HG02852 (cell line): Measurements from ENCODE around the gene PTGDR2.
"Not testable (repeated sequence)": the region's sequence is repeated elsewhere in the genome, so short reads cannot be mapped to it uniquely, and the experiment has no call there.

Experiments
- ATAC-seq: cut with Tn5 transposase; IDR thresholded peaks from one replicate; pipeline ENCODE4 v1.9.1; 2021; ENCODE audit warnings: mild to moderate bottlenecking, moderate library complexity; ENCODE audit not compliant: unreplicated experiment

Gene PTGDR2

DNA sequence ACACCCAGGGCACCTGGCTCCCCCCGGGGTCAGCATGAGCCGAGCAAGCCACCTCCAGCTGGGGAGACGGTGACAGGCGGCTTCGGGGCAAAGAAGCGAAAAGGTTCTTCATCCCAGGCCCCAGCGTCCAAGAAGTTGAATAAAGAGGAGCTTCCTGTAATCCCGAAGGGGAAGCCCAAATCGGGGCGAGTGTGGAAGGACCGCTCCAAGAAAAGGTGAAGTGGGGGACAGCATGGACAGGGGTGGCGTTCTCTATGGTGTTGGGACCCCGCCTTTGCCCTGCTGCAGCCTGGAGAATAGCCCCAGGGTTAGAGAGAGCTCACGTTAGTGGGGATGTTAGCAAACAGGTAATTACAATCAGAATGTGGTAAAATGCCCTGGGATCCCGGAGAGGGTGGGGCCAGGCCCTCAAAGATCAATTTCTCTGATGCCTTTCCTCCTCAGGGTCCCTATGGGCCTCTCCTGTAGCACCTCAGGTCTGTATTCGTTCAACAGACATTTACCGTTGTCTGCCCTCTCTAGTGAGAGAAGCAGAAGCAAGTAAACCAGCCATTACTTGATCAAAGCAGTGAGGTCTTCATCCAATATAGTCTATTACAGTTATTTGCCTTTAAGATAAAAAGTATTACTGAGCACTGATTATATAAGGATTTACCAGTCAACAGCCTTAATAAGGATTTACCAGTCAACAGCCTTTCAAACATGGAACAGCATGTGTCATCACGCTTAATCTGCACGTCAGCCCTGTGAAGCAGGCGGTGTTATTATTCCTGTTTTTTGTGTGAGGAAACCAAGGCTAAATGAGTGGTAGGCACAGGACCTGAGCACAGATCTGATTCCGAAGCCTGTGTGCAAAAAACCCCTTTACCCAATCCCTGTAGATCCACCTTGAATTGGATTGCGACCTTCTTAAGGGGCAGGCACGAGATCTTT lies 12.8 kb downstream of the PTGDR2 start:
- no peak for ATAC-seq

DNA sequence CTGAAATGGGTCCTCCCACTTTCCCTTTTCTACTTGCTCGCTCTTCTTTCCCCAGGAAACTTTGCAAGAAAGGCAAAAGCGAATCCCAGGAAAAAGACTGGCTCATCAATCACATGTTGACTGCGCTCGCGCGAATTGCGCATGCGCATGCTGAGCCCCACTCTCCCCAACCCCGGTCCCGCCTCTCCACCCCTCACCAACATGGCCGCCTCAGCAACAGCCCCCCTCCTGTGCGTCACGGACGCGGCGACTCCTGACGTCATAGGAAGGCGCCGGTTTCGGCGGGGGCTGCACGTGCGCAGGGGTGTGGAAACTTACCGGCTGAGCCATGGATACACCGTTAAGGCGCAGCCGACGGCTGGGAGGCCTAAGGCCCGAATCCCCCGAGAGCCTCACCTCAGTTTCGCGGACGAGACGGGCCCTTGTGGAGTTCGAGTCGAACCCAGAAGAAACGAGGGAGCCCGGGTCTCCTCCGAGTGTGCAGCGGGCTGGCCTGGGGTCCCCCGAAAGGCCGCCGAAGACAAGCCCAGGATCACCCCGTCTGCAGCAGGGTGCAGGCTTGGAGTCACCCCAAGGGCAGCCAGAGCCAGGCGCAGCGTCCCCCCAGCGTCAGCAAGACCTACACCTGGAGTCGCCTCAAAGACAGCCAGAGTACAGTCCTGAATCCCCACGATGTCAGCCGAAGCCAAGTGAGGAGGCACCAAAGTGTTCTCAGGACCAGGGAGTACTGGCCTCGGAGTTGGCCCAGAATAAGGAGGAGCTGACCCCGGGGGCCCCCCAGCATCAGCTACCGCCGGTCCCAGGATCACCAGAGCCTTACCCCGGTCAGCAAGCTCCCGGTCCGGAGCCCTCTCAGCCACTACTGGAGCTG lies 13.7 kb downstream of the PTGDR2 start, which contains the start of gene CCDC86:
Gene CCDC86, plus strand, starts transcription at position 317 of the 871 bp plus-strand sequence. Its CDS starts 12 bp downstream, at position 329.
- peak; percentile 86 for ATAC-seq

- no peak for ATAC-seq
These were observed 15.0 kb downstream of the PTGDR2 start for GRCh38 chr11:60840470-60841430.

DNA sequence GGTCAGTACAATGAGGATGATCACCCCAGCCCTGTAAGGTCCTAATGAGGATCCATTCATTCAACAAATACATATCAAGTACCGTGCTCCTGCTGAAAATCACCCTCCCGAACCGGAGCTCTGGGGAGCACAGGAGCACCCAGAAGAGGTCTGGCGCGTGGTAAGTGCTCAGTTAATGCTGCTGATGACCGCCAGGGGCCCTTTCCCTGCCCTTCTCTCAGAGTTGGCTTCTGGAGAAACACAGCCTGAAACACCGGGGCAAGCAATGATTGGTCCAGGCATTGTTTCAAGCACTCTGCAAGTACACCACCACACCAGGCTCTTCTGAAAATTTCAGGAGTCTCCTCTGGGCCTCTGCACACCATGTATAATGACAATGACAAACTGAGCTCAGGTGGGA lies 17.6 kb downstream of the PTGDR2 start:
- ATAC-seq = no peak

GRCh38 chr11:60836866-60837515 lies 18.8 kb downstream of the PTGDR2 start:
- no peak for ATAC-seq

- no peak for ATAC-seq
These were observed 20.3 kb downstream of the PTGDR2 start for GRCh38 chr11:60835534-60835846.

DNA sequence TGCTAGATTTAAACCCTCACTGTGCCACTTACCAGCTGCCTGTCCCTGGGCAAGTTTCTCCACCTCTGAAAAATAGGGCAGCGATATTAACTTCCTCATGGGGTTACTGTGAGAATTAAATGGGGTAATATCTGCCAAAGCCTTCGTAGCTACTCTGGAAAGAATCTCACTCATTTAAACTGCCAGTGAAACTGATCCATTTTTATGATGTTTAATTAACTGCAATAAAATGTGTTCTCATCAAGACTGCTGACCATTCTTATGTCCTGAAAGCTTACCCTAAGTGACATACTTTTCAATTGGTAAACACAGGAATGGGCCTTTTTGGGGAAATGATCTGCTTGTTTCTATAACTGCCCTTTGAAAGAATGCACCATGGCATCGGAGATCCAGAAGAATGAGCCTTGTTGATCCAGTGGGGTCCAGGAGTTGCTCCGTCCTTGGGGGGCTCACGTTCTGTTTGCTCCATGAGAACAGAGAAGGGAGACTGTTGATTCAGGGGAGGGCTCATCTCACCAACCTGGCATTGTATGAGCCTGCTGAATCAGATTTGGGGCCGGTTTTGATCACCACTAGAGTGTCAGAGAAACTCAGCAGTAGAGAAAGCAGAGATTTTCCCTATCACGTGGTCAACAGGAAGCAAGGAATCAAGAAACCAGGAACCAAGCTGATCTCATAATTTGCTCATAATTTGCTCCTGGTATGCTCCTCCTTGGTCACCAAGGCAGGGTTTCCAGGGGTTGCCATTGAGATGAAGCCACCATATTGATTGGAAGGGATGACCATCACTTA lies 20.8 kb downstream of the PTGDR2 start:
- ATAC-seq = no peak

DNA sequence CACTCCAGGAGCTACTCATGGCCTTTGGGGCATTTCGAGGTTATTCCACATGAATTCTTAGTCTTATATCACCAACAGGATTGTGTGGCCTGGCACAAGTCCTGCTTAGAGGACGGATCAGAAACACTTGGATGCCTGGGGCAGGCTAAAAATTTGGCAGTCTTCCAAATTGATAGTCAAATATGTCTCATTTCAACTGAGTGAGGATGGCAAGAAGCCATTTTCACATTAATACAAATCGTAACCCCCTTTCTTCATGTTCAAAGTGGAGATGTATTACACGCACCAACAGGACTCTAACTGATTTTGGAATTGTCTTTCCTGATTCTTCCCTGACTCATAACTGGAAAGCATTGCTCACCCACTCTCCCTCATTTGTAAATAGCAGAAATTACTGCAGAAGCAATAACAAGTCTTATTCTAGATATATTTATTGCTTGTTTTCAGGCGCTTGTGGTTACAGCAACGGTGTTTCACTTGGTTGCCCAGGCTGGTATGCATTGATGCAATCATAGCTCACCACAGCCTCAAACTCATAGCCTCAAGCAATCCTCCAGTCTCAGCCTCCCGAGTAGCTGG lies 24.2 kb downstream of the PTGDR2 start:
- ATAC-seq = no peak

DNA sequence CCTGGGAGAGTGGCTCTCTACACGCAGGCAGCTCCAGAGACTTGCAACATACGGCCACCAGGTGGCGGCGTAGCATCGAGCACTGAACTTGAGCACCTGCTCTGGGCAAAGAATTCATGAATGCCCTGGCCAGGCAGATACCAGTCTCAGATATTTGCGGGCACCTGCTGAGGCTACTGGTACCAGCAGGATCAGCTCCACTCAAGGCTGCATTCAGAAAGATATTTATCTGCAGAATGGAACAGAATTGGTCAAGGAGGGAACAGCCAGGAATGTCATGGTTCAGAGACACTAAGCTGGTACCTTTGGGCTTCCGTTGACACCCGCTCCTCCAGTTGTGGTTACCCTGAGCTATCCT lies 24.6 kb downstream of the PTGDR2 start:
- no peak for ATAC-seq

GRCh38 chr11:60830478-60831142 lies 25.1 kb downstream of the PTGDR2 start:
- ATAC-seq = no peak

GRCh38 chr11:60825790-60826189 lies 30.0 kb downstream of the PTGDR2 start:
- no peak for ATAC-seq

DNA sequence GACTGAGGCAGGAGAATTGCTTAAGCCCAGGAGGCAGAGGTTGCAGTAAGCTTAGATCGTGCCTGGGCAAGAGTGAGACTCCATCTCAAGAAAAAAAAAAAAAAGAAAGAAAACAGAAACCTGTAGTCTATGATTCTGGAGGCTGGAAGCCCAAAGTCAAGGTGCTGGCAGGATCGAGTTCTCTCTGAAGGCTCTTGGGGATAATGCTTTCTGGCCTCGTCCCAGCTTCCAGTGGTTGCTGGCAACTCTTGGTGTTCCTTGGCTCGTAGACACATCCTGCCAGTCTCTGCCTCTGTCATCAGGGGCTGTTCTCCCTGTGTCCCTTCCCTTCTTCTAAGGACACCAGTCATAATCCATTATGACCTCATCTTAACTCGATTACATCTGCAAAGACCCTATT lies 30.6 kb downstream of the PTGDR2 start:
- no peak for ATAC-seq

DNA sequence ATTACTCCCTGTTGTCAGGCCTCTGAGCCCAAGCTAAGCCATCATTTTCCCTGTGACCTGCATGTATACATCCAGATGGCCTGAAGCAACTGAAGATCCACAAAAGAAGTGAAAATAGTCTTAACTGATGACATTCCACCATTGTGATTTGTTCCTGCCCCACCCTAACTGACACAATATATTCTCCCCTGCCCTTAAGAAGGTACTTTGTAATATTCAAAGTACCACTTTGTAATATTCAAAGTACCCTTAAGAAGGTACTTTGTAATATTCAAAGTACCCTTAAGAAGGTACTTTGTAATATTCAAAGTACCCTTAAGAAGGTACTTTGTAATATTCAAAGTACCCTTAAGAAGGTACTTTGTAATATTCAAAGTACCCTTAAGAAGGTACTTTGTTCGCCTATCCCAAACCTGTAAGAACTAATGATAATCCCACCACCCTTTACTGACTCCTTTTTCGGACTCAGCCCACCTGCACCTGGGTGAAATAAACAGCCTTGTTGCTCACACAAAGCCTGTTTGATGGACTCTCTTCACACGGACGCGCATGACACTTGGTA lies 31.9 kb downstream of the PTGDR2 start:
- not testable (repeated sequence) for ATAC-seq

DNA sequence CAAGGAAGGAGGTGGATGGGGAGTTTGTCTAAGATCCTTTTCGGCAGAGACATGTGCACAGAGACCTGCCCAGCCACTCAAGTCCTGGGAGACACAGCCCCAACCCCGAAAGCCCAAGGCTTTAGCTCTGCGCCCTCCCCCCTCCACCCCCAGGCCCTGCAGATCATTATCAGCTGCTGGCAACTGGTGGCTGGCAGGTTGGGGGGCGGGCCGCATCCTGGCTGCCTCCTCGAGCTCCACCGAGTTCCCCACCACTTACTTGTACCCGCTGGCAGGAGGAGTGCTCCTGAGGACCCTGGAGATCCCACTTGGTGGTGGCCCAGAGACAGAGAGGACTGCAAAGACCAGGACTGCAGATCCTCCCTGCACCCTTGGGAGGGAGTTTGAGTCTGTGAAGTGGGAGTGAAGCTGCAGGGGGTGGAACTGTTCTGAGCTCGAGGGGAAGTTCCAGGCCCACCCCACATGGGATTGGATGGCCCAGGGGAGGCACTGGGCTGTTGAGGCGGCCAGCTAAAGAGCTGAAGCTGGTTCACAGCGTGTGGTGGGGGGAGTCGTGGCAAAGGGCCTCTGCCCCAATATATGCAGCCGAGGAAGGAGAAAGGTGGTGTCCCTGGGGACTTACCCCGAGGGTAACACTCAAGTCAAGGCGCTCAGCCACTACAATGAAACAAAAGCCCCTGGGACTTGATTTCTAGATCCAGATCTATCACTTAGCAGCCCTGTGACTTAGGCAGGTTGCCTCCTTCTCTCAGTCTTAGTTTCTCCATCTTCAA lies 33.7 kb downstream of the PTGDR2 start:
- no peak for ATAC-seq

- ATAC-seq = no peak
These were observed 37.7 kb downstream of the PTGDR2 start for GRCh38 chr11:60818057-60818456.

- ATAC-seq = no peak
These were observed 39.1 kb downstream of the PTGDR2 start for GRCh38 chr11:60816590-60817157.

- ATAC-seq = no peak
These were observed 41.6 kb downstream of the PTGDR2 start for GRCh38 chr11:60814112-60814511.
